Panc1 (cell line): ENCODE results near the gene PRKACG. TPM values are rescaled to one million over a fixed set of nuclear protein-coding genes. Genes with fewer than 3 reads are reported as not detected.

ENCODE experiments used
- ATAC-seq: fragments of 200-7000 bp; cut with Tn5 transposase; 2 replicates; pipeline ENCODE4 v1.9.1; 2020; ENCODE audit warnings: mild to moderate bottlenecking, moderate library complexity
- BruUV-seq: library from RNA; stranded (reverse); fragments of 400-500 nt; replicated peaks from 2 replicates; lab custom pipeline; 2021; lab: Mats Ljungman, UMichigan
- CTCF ChIA-PET: fragments of 300-600 bp; sonication (Branson Sonifier 250); formaldehyde crosslinking; loops from one replicate; lab custom pipeline; 2022; ENCODE audit warnings: antibody characterized with exemption; lab: Charles Lee
- POLR2A ChIA-PET: fragments of 300-600 bp; sonication (Branson Sonifier 250); formaldehyde crosslinking; loops from one replicate; lab custom pipeline; 2022; ENCODE audit warnings: antibody characterized with exemption; lab: Charles Lee
- DNase-seq: peaks from one replicate; pipeline ENCODE4 v3.0.0-alpha.2; 2010; ENCODE audit warnings: low read depth, low spot score
- H3K27ac ChIP-seq: 2 replicates; pipeline ENCODE4 v1.5.1; 2011; ENCODE audit warnings: mild to moderate bottlenecking, low read length, inconsistent platforms
- H3K27me3 ChIP-seq: fragments of 200-500 bp; sonication (Bioruptor generic); 2 replicates; pipeline ENCODE4 v1.6.0; 2014; ENCODE audit warnings: low read length, inconsistent platforms; ENCODE audit not compliant: control insufficient read depth, insufficient read depth
- H3K36me3 ChIP-seq: fragments of 200-500 bp; sonication (Bioruptor generic); 2 replicates; pipeline ENCODE4 v1.5.1; 2014; ENCODE audit warnings: inconsistent platforms, mild to moderate bottlenecking, low read length, moderate library complexity; ENCODE audit not compliant: control insufficient read depth, insufficient read depth
- H3K4me1 ChIP-seq: 2 replicates; pipeline ENCODE4 v1.5.1; 2011; ENCODE audit warnings: inconsistent platforms, mild to moderate bottlenecking, low read length, moderate library complexity; ENCODE audit not compliant: control insufficient read depth, insufficient read depth
- H3K4me3 ChIP-seq, 2 experiments: 2 replicates each; pipeline ENCODE4 v1.5.1; 2011 to 2012; ENCODE audit warnings: low read depth in 2 of 2, low read length in 2 of 2, mild to moderate bottlenecking in 2 of 2, inconsistent platforms in 1 of 2, moderate library complexity in 1 of 2
- H3K9me3 ChIP-seq: fragments of 200-500 bp; sonication (Bioruptor generic); 2 replicates; pipeline ENCODE4 v1.5.1; 2014; ENCODE audit warnings: low read depth, mild to moderate bottlenecking, inconsistent platforms, low read length, moderate library complexity; ENCODE audit not compliant: control insufficient read depth, insufficient read depth
- POLR2AphosphoS5 ChIP-seq: IDR thresholded peaks from 2 replicates; pipeline ENCODE4 v1.6.1; 2012; ENCODE audit warnings: mild to moderate bottlenecking, low read depth, low read length, moderate library complexity
- SIN3A ChIP-seq: IDR thresholded peaks from 2 replicates; pipeline ENCODE4 v1.6.1; 2012; ENCODE audit warnings: low read depth, mild to moderate bottlenecking, low read length, moderate library complexity, borderline replicate concordance; ENCODE audit not compliant: insufficient read depth
- TCF7L2 ChIP-seq: IDR thresholded peaks from 2 replicates; pipeline ENCODE4 v1.6.1; 2011; ENCODE audit warnings: mild to moderate bottlenecking, low read depth, low read length, inconsistent platforms
- in situ Hi-C: cut with HindIII; loops from 2 replicates; pipeline ENCODE4 v1.10.0; 2016; ENCODE audit warnings: low sequenced_read_pairs, low pct_unique_long_range_greater_than_20kb
- intact Hi-C: fragments of 100-400 bp; cut with micrococcal nuclease; formaldehyde crosslinking; loops from one replicate; pipeline ENCODE4 v1.10.0; 2022; ENCODE audit not compliant: unreplicated experiment
- total RNA-seq: library from RNA; stranded (reverse); gene quantifications from one replicate; pipeline ENCODE4 v1.2.1, GENCODE V29; 2021; ENCODE audit not compliant: unreplicated experiment
- TF ChIP-seq, protein P1 (sequence below), 2 experiments: IDR thresholded peaks; 2 replicates each; pipeline ENCODE4 v1.6.1; 2011 to 2012; ENCODE audit warnings: low read depth in 2 of 2, control low read depth in 1 of 2, low read length in 1 of 2, mild to moderate bottlenecking in 1 of 2, moderate library complexity in 1 of 2; ENCODE audit not compliant: insufficient read depth in 1 of 2
- TF ChIP-seq, protein P2 (sequence below): fragments of 450-650 bp; IDR thresholded peaks from 2 replicates; pipeline ENCODE4 v1.5.1; 2017; ENCODE audit warnings: mild to moderate bottlenecking

PRKACG gene
- total RNA-seq, 1 experiment from 2014 or later, result not detected

DNA sequence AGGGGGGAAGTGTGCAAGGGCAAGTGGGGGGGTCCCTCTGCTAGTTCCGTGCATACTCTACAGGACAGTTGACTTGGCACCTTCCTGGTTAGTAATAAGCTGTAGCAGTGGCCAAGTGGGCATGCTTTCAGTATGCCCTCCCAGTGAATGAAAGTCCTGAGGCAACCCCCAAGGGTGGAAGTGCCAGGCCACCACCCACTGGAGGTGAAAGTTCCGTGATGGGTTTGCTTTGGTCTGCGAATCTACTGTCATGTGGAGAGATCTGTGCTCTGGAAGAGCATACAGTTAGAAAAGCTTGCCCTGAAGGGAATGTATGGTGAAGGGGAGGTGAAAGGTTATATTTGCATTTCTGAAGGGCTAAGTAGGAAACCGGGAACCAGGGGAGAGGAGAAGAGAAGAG is 31.9 kb upstream of the PRKACG start:
- no TSS peak for BruUV-seq
- no peaks in the 10 kb centered on the region for H3K9me3 ChIP-seq
- no peaks in the 10 kb centered on the region for H3K4me1 ChIP-seq
- TF ChIP-seq TCF7L2 (no peak), POLR2AphosphoS5 (no peak), SIN3A (no peak)
- TF ChIP-seq, protein P1, sequence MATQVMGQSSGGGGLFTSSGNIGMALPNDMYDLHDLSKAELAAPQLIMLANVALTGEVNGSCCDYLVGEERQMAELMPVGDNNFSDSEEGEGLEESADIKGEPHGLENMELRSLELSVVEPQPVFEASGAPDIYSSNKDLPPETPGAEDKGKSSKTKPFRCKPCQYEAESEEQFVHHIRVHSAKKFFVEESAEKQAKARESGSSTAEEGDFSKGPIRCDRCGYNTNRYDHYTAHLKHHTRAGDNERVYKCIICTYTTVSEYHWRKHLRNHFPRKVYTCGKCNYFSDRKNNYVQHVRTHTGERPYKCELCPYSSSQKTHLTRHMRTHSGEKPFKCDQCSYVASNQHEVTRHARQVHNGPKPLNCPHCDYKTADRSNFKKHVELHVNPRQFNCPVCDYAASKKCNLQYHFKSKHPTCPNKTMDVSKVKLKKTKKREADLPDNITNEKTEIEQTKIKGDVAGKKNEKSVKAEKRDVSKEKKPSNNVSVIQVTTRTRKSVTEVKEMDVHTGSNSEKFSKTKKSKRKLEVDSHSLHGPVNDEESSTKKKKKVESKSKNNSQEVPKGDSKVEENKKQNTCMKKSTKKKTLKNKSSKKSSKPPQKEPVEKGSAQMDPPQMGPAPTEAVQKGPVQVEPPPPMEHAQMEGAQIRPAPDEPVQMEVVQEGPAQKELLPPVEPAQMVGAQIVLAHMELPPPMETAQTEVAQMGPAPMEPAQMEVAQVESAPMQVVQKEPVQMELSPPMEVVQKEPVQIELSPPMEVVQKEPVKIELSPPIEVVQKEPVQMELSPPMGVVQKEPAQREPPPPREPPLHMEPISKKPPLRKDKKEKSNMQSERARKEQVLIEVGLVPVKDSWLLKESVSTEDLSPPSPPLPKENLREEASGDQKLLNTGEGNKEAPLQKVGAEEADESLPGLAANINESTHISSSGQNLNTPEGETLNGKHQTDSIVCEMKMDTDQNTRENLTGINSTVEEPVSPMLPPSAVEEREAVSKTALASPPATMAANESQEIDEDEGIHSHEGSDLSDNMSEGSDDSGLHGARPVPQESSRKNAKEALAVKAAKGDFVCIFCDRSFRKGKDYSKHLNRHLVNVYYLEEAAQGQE (IDR thresholded peaks at IDR 0.05; ENCODE audit: insufficient read depth in 1 of 2, low read depth in 2 of 2, low read length in 1 of 2), result no peak
- TF ChIP-seq, protein P2, sequence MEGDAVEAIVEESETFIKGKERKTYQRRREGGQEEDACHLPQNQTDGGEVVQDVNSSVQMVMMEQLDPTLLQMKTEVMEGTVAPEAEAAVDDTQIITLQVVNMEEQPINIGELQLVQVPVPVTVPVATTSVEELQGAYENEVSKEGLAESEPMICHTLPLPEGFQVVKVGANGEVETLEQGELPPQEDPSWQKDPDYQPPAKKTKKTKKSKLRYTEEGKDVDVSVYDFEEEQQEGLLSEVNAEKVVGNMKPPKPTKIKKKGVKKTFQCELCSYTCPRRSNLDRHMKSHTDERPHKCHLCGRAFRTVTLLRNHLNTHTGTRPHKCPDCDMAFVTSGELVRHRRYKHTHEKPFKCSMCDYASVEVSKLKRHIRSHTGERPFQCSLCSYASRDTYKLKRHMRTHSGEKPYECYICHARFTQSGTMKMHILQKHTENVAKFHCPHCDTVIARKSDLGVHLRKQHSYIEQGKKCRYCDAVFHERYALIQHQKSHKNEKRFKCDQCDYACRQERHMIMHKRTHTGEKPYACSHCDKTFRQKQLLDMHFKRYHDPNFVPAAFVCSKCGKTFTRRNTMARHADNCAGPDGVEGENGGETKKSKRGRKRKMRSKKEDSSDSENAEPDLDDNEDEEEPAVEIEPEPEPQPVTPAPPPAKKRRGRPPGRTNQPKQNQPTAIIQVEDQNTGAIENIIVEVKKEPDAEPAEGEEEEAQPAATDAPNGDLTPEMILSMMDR, result no peak
- no peak overlapping the region for H3K4me3 ChIP-seq
- intact Hi-C loops (no loop called here), in situ Hi-C loops (no loop called here)
- ATAC-seq (no peak), DNase-seq (no peak)
- no peak overlapping the region for H3K27ac ChIP-seq
- no peaks in the 10 kb centered on the region for H3K27me3 ChIP-seq
- ChIA-PET POLR2A (no interaction called here), CTCF (no interaction called here)
- no peaks in the 10 kb centered on the region for H3K36me3 ChIP-seq

DNA sequence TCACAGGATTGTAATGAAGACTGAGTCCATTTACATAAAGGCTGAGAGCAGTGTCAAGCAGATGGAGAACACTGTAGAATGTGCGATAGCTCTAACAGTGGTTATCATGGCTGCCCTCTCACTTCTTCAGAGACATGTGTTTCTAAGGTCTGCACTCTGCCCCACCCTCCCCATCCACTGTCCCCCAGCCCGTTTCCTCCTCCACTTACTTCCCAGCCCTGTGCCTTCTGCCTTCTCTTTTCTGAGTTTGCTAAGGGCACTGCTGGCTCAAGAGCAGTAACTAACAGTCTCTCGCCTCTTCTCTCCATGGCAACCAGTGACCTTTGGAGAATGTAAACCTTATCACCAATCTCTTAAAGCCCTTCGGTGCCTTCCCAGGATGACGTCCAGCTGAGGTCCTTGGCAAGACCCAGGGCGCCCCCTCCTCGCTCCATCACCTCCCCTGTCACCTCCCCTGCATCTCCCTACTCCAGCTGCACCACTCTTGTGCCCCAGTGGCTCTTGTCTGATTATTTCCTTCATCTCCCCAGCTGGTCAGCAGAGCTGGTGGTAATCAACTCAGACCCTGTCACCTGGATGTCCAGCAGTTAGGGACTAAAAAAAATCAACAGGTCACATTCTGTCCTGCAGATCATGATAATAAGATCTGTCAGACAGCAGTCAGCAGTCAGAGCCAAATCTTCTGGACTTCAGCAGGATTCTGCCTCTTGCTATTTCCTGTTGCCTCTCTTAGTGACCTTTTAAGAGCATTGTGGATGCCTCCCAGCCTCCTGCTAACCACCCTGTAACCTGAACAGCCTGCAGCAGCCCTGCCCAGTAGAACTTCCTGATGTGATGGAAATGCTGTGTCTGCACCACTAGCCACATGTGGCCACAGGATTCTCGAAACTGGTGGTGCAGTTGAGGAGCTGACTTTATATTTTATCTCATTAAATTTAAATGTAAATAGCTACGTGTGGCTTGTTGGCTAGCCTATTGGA is 30.6 kb upstream of the PRKACG start:
- ATAC-seq, result no peak
- Histone ChIP-seq H3K4me3 (no peak overlapping the region), H3K36me3 (no peaks in the 10 kb centered on the region), H3K4me1 (no peaks in the 10 kb centered on the region), H3K27me3 (no peaks in the 10 kb centered on the region), H3K27ac (no peak overlapping the region), H3K9me3 (no peaks in the 10 kb centered on the region)
- in situ Hi-C loops, result no loop called here
- intact Hi-C loops, result no loop called here
- TF ChIP-seq POLR2AphosphoS5, result no peak
- TF ChIP-seq TCF7L2, result no peak
- POLR2A ChIA-PET, result no interaction called here
- DNase-seq, result no peak
- no TSS peak for BruUV-seq
- CTCF ChIA-PET, result interaction anchor here (0.7 kb wide), 1 partner anchor 98 kb away, joined by 9 read pairs; no protein-coding TSS in a partner anchor

DNA sequence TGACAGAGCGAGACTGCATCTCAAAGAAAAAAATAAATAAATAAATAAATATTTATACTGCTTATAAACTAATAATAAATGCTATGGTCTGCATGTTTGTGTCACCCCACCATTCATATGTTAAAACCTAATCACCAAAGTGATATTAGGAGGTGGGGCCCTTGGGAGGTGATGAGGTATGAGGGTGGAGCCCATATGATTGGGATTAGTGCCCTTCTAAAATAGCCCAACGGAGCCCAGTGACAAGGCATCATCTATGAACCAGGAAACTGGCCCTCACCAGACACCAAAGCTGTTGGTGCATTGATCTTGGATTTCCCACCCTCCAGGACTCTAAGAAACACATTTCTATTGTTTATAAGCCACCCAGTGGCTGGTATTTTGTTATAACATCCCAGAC is 26.7 kb upstream of the PRKACG start:
- no peak for TF ChIP-seq POLR2AphosphoS5
- H3K36me3 ChIP-seq, result no peaks in the 10 kb centered on the region; the same call in 1 of the 2 replicates
- no peak overlapping the region for H3K27ac ChIP-seq
- CTCF ChIA-PET, result no interaction called here
- POLR2A ChIA-PET, result no interaction called here
- in situ Hi-C loops (no loop called here), intact Hi-C loops (no loop called here)
- H3K27me3 ChIP-seq, result no peaks in the 10 kb centered on the region
- H3K9me3 ChIP-seq, result no peaks in the 10 kb centered on the region
- DNase-seq (no peak), ATAC-seq (no peak)
- no peaks in the 10 kb centered on the region for H3K4me1 ChIP-seq
- H3K4me3 ChIP-seq, result no peak overlapping the region
- BruUV-seq, result no TSS peak
